Measurements from ENCODE around the gene OR2H1.

- TF ChIP-seq EZH2 (IDR thresholded peaks at IDR 0.05; ENCODE audit: insufficient read depth, poor library complexity, severe bottlenecking) = no peak
- no peak for TF ChIP-seq EZH2phosphoT487 (IDR thresholded peaks at IDR 0.05; ENCODE audit: insufficient read depth, low read depth)
These were observed 50.4 kb downstream of the OR2H1 start for GRCh38 chr6:29507319-29507718.
